ENCODE measurements around the gene ZGLP1.

The ZGLP1 gene

DNA sequence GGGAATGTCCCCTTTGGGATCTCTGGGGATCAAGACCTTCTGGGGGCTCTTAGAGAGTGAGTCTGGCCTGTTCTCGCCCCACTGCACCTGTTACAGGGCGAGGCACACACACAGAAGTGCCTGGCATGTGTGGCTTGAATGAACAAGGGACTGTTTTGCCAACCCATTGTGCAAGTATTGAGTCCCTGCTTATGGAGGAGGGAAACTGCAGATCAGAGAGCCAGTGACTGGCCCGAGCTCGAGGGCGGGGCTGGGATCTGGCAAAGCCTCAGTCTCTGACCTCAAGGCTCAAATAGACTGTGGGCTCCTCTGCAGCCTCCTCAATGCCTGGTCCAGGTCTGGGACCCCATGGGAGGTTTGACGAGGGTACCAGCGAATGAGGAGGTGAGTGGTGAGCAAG is 18.2 kb upstream of the ZGLP1 start:
- DNase-seq (ENCODE audit: low spot score), result no peak
- TF ChIP-seq CTCF (IDR thresholded peaks at IDR 0.05; ENCODE audit: extremely low read depth, insufficient read depth, missing control alignments), result no peak
- in situ Hi-C loops (cut with MboI; ENCODE audit: low pct_unique_long_range_greater_than_20kb, low sequenced_read_pairs, unreplicated experiment), result no loop called here

DNA sequence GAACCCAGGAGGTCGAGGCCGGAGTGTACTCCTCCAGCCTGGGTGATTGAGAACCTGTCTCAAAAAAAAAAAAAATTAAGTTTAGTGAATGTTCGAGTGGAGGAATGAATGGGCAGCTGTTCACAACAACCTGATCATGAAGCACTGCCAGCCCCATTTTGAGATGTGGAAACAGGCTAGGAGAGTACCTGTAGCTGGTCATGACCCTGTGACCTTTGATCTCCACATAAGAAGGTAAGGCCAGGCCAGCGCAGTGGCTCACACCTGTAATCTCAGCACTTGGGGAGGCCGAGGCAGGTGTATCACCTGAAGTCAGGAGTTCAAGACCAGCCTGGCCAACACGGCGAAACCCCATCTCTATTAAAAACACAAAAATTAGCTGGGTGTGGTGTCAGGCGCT is 16.1 kb upstream of the ZGLP1 start:
- in situ Hi-C loops (cut with MboI; ENCODE audit: low pct_unique_long_range_greater_than_20kb, low sequenced_read_pairs, unreplicated experiment), result no loop called here
- DNase-seq (ENCODE audit: low spot score), result no peak
- TF ChIP-seq CTCF (IDR thresholded peaks at IDR 0.05; ENCODE audit: extremely low read depth, insufficient read depth, missing control alignments), result no peak

- no peak for DNase-seq (ENCODE audit: low spot score)
- no peak for TF ChIP-seq CTCF (IDR thresholded peaks at IDR 0.05; ENCODE audit: extremely low read depth, insufficient read depth, missing control alignments)
- in situ Hi-C loops (cut with MboI; ENCODE audit: low pct_unique_long_range_greater_than_20kb, low sequenced_read_pairs, unreplicated experiment), result no loop called here
These were observed 12.5 kb upstream of the ZGLP1 start for GRCh38 chr19:10321874-10322835.

GRCh38 chr19:10321417-10321797 is 11.8 kb upstream of the ZGLP1 start:
- no peak for DNase-seq (ENCODE audit: low spot score)
- in situ Hi-C loops (cut with MboI; ENCODE audit: low pct_unique_long_range_greater_than_20kb, low sequenced_read_pairs, unreplicated experiment), result no loop called here
- no peak for TF ChIP-seq CTCF (IDR thresholded peaks at IDR 0.05; ENCODE audit: extremely low read depth, insufficient read depth, missing control alignments)

DNA sequence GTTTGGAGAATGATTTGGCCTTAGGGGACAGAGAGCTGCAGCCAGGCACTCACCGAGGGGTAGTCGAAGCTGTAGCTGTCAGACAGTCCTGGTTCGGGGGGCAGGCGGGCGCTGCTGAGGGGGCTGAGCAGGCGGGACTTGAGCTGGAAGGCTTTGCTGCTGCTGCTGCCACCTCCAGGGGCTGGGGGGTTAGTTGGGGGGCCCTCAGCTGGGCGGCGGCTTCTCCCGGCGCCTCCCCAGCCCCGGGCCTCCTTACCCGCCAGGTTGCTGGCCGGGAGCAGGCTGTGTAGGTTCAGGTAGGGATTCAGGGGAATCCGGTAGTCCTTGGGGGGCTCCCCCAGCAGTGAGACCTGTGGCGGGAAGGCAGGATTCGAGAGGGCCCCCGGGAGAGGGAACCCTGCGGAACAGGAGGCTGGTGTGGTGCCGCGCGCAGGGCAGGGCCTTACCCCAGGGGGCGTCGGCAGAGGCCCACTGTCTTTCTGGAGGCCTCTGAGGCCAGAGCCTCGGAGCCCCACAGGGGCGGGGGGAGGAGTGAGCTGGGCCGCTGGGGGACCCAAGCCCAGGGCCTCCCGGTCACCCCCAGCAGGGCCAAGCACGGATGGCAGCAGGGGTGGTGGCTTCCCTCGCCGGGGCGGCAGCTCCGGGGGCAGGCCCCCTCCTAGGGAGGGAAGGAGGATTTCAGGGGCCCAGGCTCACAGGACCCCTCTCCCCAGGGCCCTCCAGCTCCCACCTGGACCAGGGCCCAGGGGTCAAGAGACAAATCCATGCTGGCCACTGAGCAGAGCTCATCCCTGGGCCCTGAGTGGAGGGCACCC is 11.2 kb upstream of the ZGLP1 start:
- no peak for TF ChIP-seq CTCF (IDR thresholded peaks at IDR 0.05; ENCODE audit: extremely low read depth, insufficient read depth, missing control alignments)
- DNase-seq (ENCODE audit: low spot score), result no peak
- in situ Hi-C loops (cut with MboI; ENCODE audit: low pct_unique_long_range_greater_than_20kb, low sequenced_read_pairs, unreplicated experiment), result no loop called here

- TF ChIP-seq CTCF (IDR thresholded peaks at IDR 0.05; ENCODE audit: extremely low read depth, insufficient read depth, missing control alignments), result no peak
- in situ Hi-C loops (cut with MboI; ENCODE audit: low pct_unique_long_range_greater_than_20kb, low sequenced_read_pairs, unreplicated experiment), result no loop called here
- DNase-seq (ENCODE audit: low spot score), result no peak
These were observed 9.4 kb upstream of the ZGLP1 start for GRCh38 chr19:10318807-10319682.

Measured in GM13977 (cell line).